Endodermal cell (in vitro differentiated cells): ENCODE measurements around the gene PES1. TPM values are rescaled to one million over a fixed set of nuclear protein-coding genes. Genes with fewer than 3 reads are reported as not detected.
"Not testable (repeated sequence)": the region's sequence is repeated elsewhere in the genome, so short reads cannot be mapped to it uniquely, and the experiment has no call there.

Source experiments
- DNase-seq: peaks from one replicate; pipeline ENCODE4 v3.0.0-alpha.2; 2017
- H3K27ac ChIP-seq: 2 replicates; pipeline ENCODE4 v1.5.1; 2013; ENCODE audit warnings: mild to moderate bottlenecking, low read depth, low read length, moderate library complexity
- H3K27me3 ChIP-seq: 2 replicates; pipeline ENCODE4 v1.6.1; 2013; ENCODE audit warnings: mild to moderate bottlenecking, low read length, moderate library complexity; ENCODE audit not compliant: insufficient read depth, control insufficient read depth, poor library complexity, severe bottlenecking
- H3K36me3 ChIP-seq: 2 replicates; pipeline ENCODE4 v1.7.0; 2013; ENCODE audit warnings: mild to moderate bottlenecking, low read length, moderate library complexity; ENCODE audit not compliant: control insufficient read depth, insufficient read depth
- H3K4me1 ChIP-seq: one replicate; pipeline ENCODE4 v1.7.0; 2013; ENCODE audit warnings: low read length; ENCODE audit not compliant: control insufficient read depth, insufficient read depth
- H3K4me3 ChIP-seq: 2 replicates; pipeline ENCODE4 v1.5.1; 2013; ENCODE audit warnings: mild to moderate bottlenecking, low read length, moderate library complexity
- H3K9ac ChIP-seq: 2 replicates; pipeline ENCODE4 v1.6.1; 2013; ENCODE audit warnings: mild to moderate bottlenecking, low read length, moderate library complexity; ENCODE audit not compliant: poor library complexity, severe bottlenecking; ENCODE audit errors: extremely low read depth
- H3K9me3 ChIP-seq: 2 replicates; pipeline ENCODE4 v1.6.1; 2013; ENCODE audit warnings: mild to moderate bottlenecking, low read length, moderate library complexity; ENCODE audit not compliant: control insufficient read depth
- H3K27ac Mint-ChIP-seq: 2 replicates; pipeline ENCODE4 v1.8.0; 2020; ENCODE audit warnings: mixed read lengths
- H3K27me3 Mint-ChIP-seq: 2 replicates; pipeline ENCODE4 v1.8.0; 2021; ENCODE audit warnings: mild to moderate bottlenecking, mixed read lengths; ENCODE audit not compliant: insufficient read depth
- H3K36me3 Mint-ChIP-seq: 2 replicates; pipeline ENCODE4 v1.8.0; 2020; ENCODE audit warnings: low read depth, mixed read lengths
- H3K4me1 Mint-ChIP-seq: 2 replicates; pipeline ENCODE4 v1.8.0; 2020; ENCODE audit warnings: mixed read lengths
- H3K4me3 Mint-ChIP-seq: 2 replicates; pipeline ENCODE4 v1.8.0; 2020; ENCODE audit warnings: mild to moderate bottlenecking, moderate library complexity, mixed read lengths
- H3K9me3 Mint-ChIP-seq: 2 replicates; pipeline ENCODE4 v1.8.0; 2020; ENCODE audit warnings: mild to moderate bottlenecking, mixed read lengths
- WGBS, 2 experiments: methylation state at CpG; one replicate each; pipeline versions ENCODE4 v1.1.5 to v1.1.7; 2013; ENCODE audit warnings: missing lambda C conversion rate in 2 of 2, mixed read lengths in 1 of 2; ENCODE audit not compliant: insufficient coverage in 1 of 2, insufficient read length in 1 of 2; 5-methylcytosine and 5-hydroxymethylcytosine counted together
- total RNA-seq, 2 donors: library from RNA; stranded (reverse); fragmentation: NEBNext Ultra II Directional in 1 of 2; extraction: Animal tissue kit (Norgen Biotek cat#: 25700) in 1 of 2; gene quantifications; 2 replicates in 1 of 2; 3 replicates in 1 of 2; pipeline ENCODE4 v1.2.1, GENCODE V29; 2021
- TF ChIP-seq, protein P1 (sequence below): fragments of 200-600 bp; sonication (generic); conservative IDR thresholded peaks from 2 replicates; pipeline ENCODE4 v1.5.0; 2021; ENCODE audit warnings: antibody characterized with exemption, mild to moderate bottlenecking

The PES1 gene
- total RNA-seq, 2 donors from 2014 or later = 78.7 to 90.2 TPM

DNA sequence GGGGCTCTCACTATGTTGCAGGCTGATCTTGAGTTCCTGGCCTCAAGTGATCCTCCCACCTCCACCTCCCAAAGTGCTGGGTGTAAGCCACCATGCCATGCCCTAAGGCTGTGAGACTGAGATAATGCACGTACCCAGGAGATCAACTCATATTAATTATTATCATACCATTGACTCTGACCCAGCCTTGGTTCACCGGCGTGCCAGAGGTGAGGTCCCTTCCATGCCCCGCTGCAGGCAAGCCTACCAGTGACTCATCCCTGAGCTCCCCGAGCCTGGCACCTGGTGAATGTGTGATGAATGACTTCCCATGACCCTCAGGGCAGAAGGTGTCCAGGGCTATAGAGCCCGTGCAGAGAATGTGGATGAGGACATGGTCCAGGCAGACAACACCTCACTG lies 29.3 kb downstream of the PES1 start:
- 91 to 92% methylated on average over 6 of the region's 6 CpGs for WGBS, 2 experiments
- Histone ChIP-seq H3K9ac (no peak overlapping the region), H3K27me3 (no peaks in the 10 kb centered on the region), H3K36me3 (no peaks in the 10 kb centered on the region), H3K9me3 (no peaks in the 10 kb centered on the region), H3K27ac (no peak overlapping the region), H3K4me3 (no peak overlapping the region), H3K4me1 (no peaks in the 10 kb centered on the region)
- no peaks in the 10 kb centered on the region for H3K9me3 Mint-ChIP-seq
- DNase-seq = no peak
- peak overlapping the region; percentile 39 for H3K27ac Mint-ChIP-seq
- H3K4me3 Mint-ChIP-seq = no peak overlapping the region
- H3K27me3 Mint-ChIP-seq = no peaks in the 10 kb centered on the region
- TF ChIP-seq, protein P1, sequence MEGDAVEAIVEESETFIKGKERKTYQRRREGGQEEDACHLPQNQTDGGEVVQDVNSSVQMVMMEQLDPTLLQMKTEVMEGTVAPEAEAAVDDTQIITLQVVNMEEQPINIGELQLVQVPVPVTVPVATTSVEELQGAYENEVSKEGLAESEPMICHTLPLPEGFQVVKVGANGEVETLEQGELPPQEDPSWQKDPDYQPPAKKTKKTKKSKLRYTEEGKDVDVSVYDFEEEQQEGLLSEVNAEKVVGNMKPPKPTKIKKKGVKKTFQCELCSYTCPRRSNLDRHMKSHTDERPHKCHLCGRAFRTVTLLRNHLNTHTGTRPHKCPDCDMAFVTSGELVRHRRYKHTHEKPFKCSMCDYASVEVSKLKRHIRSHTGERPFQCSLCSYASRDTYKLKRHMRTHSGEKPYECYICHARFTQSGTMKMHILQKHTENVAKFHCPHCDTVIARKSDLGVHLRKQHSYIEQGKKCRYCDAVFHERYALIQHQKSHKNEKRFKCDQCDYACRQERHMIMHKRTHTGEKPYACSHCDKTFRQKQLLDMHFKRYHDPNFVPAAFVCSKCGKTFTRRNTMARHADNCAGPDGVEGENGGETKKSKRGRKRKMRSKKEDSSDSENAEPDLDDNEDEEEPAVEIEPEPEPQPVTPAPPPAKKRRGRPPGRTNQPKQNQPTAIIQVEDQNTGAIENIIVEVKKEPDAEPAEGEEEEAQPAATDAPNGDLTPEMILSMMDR = no peak
- peaks cover 5% of the 10 kb centered on the region for H3K36me3 Mint-ChIP-seq
- peaks cover 15% of the 10 kb centered on the region for H3K4me1 Mint-ChIP-seq

DNA sequence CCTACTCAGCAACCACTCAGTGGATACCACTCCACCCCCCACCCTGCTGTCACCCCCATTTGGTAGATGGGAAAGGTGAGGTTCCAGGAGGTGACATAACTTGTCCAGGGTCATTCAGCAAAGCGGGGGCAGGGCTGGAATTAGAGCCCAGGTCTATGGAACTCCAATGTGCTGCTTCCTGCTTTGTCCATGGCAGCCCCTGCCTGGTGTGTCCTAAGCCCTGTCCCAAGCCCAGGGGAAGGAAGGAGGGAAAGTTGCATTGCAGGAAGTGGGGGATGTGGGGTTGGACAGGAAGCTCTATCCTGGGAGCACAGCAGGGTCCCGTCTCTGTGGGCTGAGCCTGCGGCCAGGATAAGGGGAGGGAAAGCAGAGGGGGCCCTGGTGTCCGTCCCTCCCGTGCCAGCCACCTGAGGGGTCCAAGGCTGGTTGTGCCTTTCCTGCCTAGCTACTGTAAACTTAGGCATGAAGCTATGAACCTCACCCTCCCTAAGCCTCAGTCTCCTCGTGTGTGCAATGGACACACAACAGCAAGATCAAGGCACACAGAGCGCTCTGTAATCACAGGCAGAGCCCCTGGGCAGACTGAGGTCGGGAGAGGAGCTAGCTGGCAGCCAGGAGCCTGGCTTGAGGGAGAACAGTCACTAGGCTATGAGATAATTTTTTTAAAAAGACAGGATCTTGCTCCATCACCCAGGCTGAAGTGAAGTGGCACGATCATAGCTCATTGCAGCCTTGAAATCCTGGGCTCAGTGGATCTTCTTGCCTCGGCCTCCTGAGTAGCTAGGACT lies 30.1 kb downstream of the PES1 start:
- H3K27ac ChIP-seq = no peak overlapping the region
- H3K9me3 ChIP-seq = no peaks in the 10 kb centered on the region
- H3K27ac Mint-ChIP-seq = peak overlapping the region; percentile 71

DNA sequence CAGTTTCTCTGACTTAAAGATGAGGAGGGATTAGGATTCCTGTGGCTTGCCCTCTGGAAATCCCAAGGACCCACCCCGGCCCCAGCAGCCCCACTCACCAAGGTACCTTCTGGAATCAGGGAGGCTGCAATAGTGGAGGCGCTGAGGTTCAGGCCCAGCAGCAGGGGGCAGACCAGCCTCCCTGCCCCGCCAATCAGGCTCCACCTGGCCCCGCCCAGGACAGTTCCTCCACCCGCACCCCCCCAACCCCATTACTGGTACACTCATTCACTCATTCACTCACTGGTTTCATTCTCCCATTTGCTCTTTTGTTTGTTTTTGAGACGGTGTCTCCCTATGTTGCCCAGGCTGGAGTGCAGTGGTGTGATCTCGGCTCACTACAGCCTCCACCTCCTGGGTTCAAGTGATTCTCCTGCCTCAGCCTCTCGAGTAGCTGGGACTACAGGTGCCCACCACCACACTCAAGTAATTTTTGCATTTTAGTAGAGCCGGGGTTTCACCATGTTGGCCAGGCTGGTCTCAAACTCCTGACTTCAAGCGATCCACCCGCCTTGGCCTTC lies 31.0 kb downstream of the PES1 start:
- not testable (repeated sequence) for H3K9ac ChIP-seq, H3K36me3 ChIP-seq, H3K36me3 Mint-ChIP-seq, H3K27me3 ChIP-seq, H3K27me3 Mint-ChIP-seq, H3K4me3 Mint-ChIP-seq, H3K27ac Mint-ChIP-seq, H3K9me3 ChIP-seq, H3K27ac ChIP-seq, H3K4me3 ChIP-seq, H3K9me3 Mint-ChIP-seq, H3K4me1 ChIP-seq
- TF ChIP-seq, protein P1 = peak; percentile 55
- H3K4me1 Mint-ChIP-seq = peaks cover 15% of the 10 kb centered on the region
- WGBS, 2 experiments = 89 to 92% methylated on average over 7 to 11 of the region's 11 CpGs
- DNase-seq = peak; percentile 69

More for the DNA sequence above, 30.1 kb downstream of the PES1 start:
- Histone ChIP-seq H3K4me1 (no peaks in the 10 kb centered on the region), H3K27me3 (no peaks in the 10 kb centered on the region), H3K9ac (no peak overlapping the region), H3K4me3 (no peak overlapping the region), H3K36me3 (no peaks in the 10 kb centered on the region)
- WGBS, 2 experiments = 70 to 79% methylated on average over 6 to 10 of the region's 10 CpGs
- Mint-ChIP-seq H3K9me3 (no peaks in the 10 kb centered on the region), H3K4me1 (peaks cover 15% of the 10 kb centered on the region), H3K27me3 (no peaks in the 10 kb centered on the region), H3K4me3 (no peak overlapping the region), H3K36me3 (peaks cover 5% of the 10 kb centered on the region)
- TF ChIP-seq, protein P1 = no peak
- DNase-seq = peak; percentile 82
